GM19372 (cell line): ENCODE measurements around the gene AQP5.

Source experiments
- ATAC-seq: cut with Tn5 transposase; IDR thresholded peaks from one replicate; pipeline ENCODE4 v1.9.1; 2021; ENCODE audit warnings: mild to moderate bottlenecking, low read depth, moderate library complexity; ENCODE audit not compliant: unreplicated experiment

Gene AQP5

DNA sequence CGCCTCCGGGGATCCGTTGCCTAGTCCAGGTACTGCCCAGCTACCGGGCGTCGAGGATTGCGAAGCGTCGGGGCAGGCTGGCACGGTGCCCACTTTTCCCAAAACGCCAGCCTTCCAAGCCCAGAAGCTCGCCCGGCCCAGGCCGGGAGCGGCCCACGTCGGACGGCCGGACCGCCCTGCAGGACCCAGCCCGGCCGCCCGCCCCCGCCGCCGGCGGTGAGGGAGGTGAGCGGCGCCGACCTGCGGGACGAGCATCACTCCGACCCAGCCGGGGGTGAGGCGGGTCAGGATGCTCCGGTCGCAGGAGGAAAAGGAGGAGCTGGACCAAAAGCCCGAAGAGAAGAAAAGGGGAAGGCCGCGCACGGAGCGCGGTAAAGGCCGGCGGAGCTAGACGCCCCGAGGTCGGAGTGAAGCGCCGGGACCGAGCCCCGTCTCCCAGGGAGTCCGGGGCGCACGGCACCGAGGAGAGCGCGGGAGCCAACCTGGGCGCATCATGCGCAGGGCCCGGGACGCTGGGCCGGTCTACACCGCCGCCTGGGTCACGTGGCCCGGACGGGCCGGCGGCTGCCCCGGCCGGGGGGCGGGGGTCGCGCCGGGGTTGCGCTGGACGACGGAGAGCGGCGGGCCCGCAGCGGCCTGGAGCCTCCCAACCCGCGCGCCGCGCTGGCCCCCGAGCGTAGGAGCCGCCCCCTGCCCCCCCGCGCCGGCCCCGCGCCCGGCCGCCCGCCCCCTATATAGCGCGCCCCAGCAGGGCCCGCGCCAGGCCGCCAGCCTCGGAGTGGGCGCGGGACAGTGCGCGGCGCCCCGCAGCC, at the start of gene AQP5:
Gene AQP5 (plus strand): TSS at position 762 of the 812 bp plus-strand sequence. CDS start 146 bp downstream, outside the sequence.
- ATAC-seq: no peak

DNA sequence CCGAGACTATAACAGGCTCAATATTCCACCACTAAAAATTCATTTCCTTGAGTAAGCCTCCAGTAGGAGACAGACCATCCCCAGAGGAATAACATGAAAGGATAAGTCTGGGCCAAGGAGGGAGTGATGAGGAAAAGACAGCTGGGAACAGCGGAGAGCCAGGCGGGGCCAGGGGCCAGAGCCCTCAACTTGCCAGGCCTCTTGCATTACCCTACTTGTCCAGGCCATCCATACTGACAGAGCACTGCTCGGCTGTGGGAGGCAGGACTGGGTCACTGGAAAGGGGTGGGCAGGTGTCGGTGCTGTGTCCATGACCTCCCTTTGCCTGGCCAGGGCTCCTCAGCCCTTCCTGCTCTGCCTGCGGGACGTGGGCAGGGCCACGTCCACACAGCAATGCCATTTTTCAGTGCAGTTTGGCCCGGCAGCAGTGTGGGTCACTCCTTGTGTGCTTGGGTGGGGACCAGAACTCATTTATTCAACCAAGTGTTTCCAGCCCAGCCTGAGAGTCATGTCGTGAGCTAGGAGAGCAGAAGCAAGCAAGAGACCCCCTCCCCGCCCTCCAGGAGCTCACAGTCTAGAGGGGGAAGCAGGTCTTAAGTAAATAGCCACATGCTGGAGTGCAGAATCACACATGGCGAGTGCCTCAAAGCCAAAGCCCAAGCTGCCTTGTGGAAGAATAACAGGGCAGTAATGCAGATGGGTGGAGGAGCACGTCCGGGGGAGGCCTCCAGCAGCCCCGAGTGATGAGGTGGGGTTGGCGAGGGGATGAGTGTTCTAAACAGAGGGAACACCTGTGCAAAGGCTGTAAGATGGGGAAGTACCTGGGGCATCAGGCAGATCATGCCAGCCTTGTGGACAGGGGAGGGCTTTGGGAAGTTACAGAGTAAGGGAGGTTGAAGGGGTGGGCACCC, 49.1 kb upstream of the AQP5 start:
- no peak for ATAC-seq

DNA sequence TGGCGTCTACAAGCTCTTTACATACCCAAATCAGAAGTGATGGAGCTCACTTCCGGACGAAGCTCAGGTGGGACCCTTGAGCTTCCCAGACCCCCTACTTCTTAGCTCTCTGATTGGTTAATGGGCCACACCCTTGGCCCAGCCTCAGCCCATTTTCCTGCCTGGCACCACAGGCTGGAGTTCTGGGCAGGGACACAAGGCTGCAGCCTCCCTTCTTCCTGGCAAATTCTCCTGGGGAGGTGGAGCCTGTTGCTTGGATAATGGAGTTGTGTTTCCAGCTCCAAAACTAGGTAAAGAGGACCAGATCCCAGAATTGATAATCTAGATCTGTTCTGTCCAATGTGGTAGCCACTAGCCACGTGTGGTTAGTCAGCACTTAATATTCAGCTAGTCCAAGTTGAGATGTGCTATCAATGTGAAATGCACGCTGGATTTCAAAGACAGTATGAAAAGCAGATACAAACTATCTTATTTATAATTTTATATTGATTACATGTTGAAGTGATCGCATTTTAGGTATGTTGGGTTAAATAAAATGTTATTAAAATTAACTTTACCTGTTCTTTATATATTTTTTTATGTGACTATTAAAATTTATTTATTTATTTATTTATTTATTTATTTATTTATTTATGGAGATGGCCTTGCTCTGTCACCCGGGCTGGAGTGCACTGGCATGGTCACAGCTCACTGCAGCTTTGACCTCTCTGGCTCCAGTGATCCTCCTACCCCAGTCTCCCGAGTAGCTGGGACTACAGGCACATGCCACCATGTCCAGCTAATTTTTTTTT, 45.3 kb upstream of the AQP5 start:
- no peak for ATAC-seq

DNA sequence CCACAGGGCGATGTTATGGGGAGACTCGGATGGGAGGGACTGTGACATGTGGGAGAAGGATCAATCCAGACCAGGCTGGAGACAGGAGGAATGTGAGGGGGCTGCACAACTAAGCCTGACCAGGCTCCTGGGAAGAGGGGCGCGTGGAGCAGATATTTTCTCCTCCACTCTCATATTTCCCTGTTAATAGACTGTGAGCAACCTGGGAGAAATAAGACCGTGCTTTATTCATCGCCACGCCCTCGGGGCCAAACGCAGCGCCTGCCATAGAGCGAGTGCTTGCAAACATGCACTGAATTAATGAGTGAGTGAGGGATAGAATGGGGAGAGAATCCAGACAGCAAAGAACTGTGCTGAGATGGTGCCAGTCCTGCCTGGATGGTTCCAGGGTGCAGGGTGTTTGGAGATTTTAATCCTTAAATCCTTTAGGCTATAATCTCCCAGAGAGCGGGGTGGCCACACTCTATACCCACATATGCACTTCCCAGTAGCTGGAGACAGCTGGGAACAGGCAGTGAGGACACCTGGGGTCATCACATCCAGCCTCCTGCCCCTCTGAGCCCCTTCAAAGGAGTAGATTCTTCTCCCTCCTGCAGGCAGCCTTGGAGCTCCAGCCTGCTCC, 44.4 kb upstream of the AQP5 start:
- no peak for ATAC-seq

DNA sequence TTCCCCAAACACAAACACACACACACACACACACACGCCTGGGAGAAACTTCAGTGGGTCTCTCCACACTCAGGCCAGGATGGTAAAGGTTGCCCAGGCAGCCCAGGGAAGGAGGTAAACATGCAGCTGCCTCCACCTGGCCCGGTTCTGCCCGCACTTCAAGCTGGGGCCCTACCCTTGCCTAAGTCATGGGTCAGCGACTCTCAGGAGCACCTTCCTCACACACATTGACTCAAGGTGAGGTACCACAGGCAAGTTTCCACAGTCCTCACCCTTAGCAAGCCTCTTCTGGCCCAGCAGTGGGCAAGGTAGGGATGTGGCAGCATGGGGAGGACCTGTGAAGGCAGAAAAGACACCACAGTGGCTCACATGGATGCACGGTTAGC, 43.9 kb upstream of the AQP5 start:
- ATAC-seq: no peak

DNA sequence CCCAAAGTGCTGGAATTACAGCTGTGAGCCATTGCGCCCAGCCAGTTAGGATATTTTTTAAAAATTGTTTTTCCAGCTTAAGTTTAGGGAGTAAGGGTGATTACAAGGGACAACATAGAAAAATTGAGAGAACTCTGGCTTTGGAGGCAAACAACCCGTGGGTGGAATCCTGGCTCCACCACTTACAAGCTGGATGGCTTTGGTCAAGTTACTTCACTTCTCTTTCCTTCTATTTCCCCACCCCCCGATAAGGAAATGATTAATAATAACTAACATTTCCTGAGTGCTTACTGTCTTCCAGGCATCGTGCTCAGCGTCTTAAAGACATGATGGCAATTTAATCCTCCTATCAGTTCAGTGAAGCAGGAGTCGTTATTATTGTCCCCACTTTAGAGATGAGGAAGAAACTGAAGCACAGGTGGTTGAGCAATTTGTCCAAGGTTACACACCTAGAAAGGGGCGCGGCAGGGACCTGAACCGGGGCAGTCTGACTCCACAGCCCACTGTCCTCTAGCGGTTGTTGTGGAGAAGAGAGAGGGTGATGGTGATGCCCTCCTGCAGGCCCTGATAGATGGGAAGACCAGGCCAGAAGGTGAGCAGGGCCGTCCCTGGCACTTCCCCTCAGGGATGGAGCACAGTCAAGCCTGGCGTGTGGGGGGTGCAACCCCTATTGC, 41.3 kb upstream of the AQP5 start:
- ATAC-seq: no peak

DNA sequence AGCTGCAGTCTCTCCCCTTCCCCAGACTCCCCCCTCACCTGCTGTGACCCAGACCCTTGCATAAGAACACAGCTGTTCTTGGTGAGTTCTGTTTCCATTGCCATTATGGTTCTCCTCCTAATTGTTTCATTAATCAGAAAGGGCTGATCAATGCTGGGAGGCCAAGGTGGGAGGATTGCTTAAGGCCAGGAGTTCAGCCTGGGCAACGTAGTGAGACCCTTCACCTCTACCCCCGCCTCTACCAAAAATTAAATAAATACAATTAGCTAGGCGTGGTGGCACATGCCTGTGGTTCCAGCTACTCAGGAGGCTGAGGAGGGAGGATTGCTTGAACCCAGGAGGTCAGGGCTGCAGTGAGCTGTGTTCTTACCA, 40.8 kb upstream of the AQP5 start:
- no peak for ATAC-seq

DNA sequence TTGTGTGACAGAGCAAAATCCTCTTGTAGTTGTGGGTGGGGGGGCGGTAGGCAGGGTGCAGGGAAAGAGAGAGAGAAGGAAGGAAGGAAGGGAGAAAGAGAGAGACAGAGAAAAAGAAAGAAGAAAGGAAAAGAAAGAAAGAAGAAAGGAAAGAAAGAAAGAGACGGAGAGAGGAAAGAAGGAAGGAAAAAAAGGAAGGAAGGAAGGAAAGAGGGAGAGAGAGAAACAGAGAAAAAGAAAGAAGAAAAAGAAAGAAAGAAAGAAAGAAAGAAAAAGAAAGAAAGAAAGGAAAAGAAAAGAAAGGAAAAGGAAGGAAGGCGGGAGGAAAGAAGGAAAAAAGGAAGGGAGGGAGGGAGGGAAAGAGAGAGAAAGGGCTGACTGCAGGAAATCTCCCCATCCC, 40.4 kb upstream of the AQP5 start:
- ATAC-seq: no peak

DNA sequence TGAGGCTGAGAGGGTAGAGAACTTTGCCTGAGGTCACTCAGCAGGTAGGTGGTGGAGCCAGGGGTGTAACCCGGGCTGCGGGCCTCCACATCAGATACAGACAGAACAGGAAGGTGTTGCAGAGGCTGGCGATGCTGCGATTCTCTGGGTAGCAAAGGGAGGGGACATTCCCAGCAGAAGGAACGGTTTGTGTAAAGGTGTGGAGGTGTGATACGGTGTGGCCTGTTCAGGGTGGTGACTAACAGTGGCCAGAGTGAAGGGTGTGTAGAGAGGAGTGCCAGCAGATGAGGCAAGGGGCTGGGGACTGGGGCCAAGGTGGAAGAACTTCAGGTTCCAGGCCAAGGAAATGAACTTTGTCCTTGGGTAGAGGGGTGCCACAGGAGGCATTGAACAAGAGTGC, 39.7 kb upstream of the AQP5 start:
- ATAC-seq: no peak

DNA sequence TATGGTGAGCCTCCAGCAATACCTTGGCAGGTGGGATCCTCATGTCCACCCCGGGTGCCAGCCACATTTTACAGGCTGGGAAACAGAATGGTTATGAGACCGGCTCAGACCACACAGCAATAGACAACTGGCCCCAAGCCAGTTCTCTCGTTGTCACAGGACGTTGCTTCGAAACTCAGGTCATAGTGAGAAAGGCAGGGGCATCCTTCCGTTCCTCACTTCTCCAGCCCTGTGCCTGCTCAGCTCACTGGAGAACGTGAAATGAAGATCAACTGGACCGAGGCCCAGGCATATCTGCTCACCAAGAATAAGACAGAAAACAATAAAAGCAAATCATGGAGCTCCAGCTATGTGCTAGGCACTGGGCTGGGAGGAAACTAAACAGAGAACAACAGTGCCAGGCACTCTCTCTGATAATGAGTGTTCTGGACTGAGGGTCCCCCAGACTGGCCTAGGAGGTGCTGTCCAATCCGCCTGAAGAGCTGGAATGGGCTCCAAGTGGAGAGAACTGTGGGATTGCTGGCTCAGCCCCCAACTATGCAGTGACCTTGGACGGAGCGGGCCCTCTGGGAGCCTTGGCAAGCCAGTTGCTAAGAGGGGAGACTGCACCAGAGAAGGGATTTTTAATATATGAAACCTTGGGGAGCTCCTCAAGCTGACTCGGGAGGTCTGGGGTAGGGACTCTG, 39.2 kb upstream of the AQP5 start:
- no peak for ATAC-seq

DNA sequence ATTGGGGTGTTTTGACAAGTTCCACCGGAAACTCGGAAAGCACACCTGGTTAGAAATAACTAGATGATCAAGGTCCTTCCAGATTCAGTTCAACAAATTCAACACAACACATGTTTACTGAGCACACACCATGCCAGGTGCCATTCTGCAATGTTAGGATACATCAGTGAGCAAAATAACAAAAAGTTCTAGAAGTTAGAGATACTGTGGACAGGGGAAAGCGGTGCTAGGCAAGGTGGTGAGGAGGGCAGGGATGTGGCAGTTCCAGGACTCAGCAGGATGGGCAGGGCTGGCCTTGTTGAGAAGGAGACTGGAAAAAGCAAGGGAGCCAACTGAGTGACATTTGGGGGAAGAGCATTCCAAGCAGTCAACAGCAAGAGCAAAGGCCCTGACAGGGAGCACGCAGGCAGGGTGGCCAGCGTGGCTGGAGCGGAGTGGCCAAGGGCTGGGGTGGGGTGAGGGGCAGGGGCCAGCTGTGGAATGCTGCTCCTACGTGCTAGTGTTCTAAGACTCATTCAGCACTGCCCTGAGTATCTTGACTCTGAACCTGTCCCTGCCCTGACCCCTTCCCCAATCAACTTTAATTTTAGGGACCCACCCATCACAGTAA, 38.5 kb upstream of the AQP5 start:
- no peak for ATAC-seq

DNA sequence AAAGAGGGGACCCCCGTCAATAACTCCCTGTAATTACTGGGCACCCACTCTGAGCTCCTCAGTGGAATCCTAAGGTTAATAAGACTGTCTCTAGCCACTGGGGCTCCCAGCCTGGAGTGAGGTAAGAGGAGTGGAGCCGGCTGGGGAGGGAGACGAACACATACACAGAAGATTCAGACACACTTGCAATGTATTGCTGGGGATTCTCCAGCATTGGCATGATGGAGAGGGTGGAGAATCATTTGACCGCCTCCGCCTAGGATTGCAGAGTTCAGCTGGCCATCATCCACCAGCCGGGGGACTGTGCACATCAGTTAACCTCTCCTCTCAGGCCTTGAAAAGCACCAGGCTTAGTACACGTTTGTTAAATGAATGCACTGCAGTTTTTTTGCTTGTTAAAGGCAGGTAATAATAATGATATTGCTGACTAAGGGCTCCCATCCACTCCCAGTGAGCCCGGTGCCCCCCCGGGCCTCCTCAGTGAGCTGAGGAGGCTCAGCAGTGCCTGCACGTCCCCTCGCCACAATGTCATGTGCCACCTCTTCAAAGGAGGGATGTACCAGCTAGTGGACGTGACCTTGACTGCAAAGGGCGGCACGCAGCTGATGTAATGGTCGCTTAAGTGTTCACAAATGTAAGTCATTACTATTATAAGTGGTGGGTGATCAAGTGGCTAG, 37.7 kb upstream of the AQP5 start:
- no peak for ATAC-seq

DNA sequence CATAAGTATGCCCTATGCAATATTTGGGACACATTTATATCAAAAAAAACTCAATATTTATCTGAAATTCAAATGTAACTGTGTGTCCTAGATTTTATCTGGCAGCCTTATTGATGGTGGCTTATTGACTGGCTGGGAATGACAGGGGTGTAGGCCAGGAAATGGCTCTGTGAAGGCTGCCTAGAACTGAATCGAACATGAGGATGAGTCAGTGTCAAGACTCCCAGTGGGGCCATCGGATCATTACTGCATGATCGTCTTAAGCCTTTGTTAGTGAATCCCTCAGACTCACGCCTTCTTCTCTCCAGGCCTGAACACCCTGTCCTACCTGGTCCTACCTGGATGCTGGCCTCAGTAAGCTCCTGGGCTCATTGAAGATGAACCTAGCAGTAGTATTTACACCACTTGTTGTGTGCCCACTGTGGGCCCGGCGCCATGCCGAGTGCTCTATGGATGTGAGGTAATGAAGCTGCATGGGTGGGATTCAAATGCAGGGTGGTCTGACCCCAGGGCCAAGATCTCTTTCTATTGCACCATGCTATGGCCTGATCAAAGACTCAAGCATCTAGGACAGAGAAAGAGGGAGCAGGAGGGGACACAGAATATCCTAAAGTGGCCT, 36.9 kb upstream of the AQP5 start:
- no peak for ATAC-seq

DNA sequence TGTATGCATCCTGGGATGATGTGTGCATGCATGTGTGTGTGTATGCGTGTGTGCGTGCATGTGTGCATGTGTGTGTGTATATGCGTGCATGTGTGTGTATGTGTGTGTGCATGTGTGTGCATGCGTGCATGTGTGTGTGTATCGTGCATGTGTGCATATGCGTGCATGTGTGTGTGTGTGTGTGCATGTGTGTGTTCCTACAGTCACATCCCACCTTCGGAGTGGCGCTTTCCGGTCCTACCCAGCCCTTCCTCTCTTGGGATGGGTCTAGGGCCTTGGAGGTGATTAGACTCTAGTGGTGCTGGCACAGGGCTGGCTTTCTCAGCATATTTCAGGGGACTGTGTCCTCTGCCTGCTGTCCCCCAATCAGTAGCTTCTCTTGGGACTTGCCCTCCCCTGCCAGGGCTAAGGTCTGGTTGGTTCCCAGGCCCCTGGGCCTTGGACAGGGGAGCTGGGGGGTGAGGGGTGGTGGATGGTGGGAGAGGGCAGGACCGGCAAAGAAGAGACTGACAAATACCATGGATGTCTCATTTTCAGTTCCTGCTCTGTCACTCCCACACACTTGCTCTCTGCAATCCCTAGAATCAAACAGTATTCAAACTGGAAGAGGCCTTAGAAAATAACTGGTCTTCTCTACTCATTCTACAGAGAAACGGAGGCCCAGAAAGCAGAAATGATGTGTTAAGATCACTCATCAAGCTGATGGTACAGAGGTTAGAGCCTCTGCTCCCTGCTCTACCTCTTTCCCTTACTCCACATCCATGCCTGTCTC, 36.1 kb upstream of the AQP5 start:
- ATAC-seq: no peak

DNA sequence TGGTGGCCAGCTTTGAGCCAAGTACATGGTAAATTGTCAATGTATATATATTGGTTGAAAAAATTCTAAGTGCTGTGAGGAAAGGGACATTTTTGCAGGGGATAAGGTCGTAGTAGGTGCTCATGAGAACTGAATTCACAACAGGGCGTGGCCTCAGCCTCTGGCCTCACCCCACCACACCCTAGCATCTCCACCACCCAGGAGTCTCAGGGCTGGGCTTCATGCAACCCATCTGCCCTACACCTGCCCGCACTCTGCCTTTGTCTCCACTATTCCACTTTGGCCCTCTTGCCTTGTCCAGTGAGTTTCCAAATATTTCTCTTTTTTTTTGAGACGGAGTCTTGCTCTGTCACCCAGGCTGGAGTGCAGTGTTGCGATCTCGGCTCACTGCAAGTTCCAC, 33.2 kb upstream of the AQP5 start:
- no peak for ATAC-seq

DNA sequence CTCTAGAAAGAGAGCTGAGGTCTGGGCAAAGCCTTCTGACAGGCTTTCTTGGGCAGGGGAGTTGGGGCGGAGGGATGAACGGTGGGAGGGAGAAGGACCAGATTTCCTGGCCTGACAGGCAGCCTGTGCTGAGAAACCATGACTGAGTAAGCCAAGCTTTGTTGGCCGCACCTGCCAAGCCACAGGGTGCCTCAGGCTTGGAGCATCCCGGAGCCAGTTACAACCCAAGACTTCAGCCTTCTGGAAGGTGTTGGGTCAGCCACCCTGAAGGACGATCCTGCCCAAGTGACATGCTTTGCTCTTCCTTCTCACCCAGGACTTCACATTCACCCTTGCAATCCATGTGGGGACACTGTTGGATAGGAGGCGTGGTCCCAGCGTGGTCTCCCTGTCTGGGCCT, 32.1 kb upstream of the AQP5 start:
- ATAC-seq: no peak
